ENCODE results near the gene SOX18.
"Not testable (repeated sequence)": the region's sequence is repeated elsewhere in the genome, so short reads cannot be mapped to it uniquely, and the experiment has no call there.

The SOX18 gene

GRCh38 chr20:64021124-64021975, 28.1 kb downstream of the SOX18 start:
- DNase-seq (ENCODE audit: low spot score): no peak

GRCh38 chr20:64015635-64016034, 33.8 kb downstream of the SOX18 start:
- no peak for DNase-seq (ENCODE audit: low spot score)

- not testable (repeated sequence) for DNase-seq (ENCODE audit: low spot score)
These were observed 36.9 kb downstream of the SOX18 start for GRCh38 chr20:64012385-64013154.

- DNase-seq (ENCODE audit: low spot score): no peak
These were observed 38.1 kb downstream of the SOX18 start for GRCh38 chr20:64011366-64011779.

GRCh38 chr20:64010711-64011237, 38.7 kb downstream of the SOX18 start:
- DNase-seq (ENCODE audit: low spot score): no peak

- no peak for DNase-seq (ENCODE audit: low spot score)
These were observed 39.5 kb downstream of the SOX18 start for GRCh38 chr20:64009811-64010387.

DNA sequence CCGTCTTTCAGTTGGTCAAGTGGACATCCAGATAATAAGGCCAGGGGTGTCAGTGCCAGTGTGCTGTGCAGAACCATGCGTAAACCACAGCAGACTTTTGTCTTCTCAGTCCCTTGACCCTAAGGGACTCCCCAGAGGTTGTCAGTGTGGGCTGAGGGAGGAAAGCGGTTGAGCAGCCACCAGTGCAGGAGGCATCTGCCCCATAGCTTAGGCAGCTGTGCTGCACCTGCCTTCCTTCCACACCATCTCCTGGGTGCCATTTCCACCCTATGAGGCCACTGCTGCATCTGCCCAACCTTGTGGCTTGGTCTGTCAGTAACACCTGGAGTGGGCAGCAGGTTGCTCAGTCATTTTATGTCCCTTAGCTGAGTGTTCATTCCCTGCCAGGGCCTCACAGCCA, 42.5 kb downstream of the SOX18 start:
- DNase-seq (ENCODE audit: low spot score): no peak

DNA sequence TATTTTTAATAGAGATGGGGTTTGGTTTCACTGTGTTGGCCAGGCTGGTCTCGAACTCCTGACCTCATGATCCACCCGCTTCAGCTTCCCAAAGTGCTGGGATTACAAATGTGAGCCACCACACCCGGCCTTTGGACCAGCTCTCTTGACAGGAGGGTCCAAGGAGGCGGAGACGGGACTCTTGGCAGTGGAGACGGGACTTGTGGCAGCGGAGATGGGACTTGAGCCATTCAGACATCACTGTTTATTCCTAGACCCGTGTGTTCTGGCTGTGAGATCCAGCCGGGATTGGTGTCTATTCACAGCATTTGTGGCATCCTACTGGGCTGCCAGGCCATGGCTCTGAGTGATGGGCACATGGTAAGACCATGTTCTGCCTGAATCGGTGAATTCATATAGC, 42.9 kb downstream of the SOX18 start:
- DNase-seq (ENCODE audit: low spot score): no peak

- DNase-seq (ENCODE audit: low spot score): no peak
These were observed 44.0 kb downstream of the SOX18 start for GRCh38 chr20:64005394-64005793.

DNA sequence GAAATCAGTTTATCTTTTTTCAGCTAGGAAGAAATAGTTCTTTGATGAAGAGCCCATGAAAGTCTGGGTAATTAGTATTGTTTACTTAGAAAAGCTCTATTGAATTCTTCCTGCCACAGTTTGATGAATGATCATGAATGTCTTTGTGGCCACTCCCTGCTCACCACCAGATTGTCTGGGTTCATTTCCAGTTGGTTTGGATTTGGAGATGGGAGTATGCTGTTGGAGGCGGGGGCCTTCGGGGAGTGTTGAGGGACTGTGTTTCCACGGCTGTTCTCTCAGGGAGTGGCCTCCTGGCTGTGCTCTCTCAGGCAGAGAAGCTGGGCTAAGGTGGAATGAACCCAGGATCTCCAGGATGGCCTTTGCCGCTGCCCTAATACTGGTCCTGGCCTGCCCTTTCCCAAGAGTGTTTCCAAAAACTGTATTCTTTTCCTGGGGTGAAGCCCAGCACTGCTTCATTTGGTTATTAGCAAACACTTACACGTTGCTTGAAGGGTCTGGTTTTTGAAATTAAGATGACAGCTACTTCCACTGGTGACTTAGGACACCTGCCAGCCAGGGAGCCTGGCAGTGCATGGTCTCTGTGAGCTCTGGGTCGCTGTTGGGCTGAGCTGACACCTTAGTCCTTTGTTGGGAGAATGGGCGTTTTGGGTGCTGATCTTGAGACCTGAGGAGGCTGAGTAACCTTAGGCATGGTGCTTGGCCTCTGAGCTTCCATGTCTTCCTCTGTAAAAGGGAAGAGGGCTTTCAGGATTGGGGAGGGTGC, 45.3 kb downstream of the SOX18 start:
- no peak for DNase-seq (ENCODE audit: low spot score)

DNA sequence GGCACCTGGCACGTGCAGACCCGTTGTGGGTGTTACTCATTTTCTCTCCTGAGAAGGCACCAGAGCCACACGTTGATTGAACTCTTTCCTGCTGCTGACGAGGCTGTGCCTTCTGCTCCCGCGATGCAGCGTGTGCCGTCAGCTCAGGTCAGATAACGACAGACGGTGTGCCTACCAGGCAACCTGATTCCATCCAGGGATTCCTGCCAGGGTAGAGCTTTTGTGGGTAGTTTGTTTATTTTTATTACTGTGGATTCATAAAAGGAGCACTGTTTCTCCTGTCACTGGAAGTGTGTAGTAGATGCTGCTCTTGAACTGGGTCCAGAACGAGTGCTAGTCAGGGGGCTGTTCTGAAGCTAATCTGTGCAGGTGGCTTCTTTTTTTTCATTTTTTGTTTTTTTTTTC, 47.8 kb downstream of the SOX18 start:
- no peak for DNase-seq (ENCODE audit: low spot score)

- DNase-seq (ENCODE audit: low spot score): no peak
These were observed 48.5 kb downstream of the SOX18 start for GRCh38 chr20:64000906-64001305.
